ENCODE data around the gene GRHL1.

GRHL1 gene

DNA sequence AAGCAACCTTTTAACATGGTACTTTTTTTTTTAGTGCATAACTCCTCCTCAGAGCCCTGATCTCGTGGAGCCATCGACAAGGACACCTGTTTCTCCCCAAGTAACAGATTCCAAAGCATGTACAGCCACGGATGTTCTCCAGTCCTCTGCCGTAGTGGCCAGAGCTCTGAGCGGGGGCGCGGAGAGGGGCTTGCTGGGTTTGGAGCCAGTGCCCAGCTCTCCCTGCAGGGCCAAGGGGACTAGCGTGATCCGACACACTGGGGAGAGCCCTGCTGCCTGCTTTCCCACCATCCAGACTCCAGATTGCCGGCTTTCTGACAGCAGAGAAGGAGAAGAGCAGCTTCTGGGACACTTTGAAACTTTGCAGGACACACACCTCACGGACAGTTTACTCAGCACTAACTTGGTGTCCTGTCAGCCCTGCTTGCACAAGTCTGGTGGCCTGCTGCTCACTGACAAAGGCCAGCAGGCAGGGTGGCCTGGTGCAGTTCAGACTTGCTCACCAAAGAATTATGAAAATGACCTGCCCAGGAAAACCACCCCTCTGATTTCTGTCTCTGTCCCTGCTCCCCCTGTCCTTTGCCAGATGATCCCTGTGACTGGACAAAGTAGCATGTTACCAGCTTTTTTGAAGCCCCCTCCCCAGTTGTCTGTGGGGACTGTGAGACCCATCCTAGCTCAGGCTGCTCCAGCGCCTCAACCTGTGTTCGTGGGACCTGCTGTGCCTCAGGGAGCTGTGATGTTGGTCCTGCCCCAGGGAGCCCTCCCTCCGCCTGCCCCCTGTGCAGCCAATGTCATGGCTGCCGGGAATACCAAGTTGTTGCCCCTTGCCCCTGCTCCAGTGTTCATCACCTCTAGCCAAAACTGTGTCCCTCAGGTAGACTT lies 96.4 kb downstream of the GRHL1 start:
- DNase-seq: no peak

DNA sequence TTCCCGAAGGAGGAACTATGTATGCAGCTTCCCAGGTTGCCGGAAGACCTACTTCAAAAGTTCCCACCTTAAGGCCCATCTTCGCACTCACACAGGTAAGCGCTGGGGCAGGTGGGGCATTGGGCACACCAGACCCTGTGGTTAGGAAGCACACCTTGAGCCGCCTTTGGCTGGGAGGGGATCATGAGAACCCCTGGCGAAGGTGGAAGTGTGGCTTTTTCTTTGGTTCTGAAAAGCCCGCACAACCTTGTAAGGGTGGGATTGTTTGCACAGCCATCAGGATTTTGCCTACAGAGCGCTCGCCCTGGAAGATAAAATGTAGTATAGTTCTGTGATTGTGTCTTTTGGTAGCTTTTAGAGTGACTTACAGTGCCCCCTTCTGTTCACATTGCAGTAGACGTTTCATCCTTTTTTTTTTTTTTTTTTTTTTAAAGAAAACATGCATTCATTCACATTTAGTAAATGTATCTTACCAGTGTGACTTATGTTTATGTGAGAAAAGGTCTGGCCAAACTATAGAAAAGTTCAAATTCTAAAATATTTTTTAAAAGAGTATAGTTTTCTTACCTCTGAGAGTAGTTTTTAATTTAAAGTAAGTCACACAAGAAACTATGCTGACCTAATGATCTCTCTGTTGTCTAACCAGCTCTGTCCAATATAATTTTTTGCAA lies 97.1 kb downstream of the GRHL1 start:
- DNase-seq: peak; percentile 47

Data from NCI-H446 treated with DMSO at 0.1 percent for 48 hours (cell line).